NCI-H82 treated with DMSO at 0.1 percent for 48 hours (cell line): Measurements from ENCODE around the gene FCSK.
"Not testable (repeated sequence)": the region's sequence is repeated elsewhere in the genome, so short reads cannot be mapped to it uniquely, and the experiment has no call there.

ENCODE experiments used
- DNase-seq: peaks from one replicate; lab custom pipeline; 2025; ENCODE audit not compliant: unreplicated experiment; lab: John Stamatoyannopoulos, UW

FCSK gene

DNA sequence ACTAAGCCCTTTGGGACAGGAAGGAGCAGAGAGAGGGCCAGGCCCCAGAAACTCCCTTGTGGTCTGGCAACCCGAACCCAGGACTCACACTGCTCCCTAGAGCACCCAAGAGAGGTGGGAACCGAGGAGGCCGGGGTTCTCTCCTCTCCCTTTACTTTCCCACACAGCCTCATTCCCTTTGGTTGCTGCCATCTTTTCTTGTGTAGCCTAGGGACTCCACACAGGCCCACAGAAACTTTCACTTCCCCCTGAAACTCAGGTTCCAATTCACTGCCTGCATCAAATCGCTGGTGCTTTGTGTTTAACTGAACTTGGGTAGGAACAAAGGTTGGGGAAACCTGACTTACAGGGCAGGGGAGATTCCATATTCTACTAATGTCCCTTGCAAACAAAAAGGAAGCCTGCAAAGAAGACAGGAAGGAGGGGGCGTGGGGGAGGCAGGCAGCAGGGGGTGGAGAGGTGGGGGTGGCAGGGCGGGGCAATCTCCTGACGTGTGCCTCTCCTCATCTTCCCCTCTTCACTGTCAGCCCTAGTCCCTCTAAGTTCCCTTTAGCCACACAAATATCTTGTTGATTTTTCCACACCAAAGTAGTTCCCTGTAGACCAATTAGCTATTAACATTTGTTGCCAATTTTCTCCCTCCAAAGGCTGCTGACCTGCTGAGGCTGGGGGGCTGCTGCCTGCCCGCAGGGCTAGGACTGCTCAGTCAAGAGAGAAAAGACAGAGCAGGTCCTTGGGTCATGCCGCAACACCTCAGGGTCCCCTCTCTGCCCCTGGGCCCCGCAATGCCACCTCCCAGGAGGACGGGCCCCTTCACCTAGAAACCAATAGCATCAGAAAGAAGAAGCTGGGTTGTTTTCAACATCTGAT is 23.5 kb upstream of the FCSK start:
- DNase-seq: no peak

DNA sequence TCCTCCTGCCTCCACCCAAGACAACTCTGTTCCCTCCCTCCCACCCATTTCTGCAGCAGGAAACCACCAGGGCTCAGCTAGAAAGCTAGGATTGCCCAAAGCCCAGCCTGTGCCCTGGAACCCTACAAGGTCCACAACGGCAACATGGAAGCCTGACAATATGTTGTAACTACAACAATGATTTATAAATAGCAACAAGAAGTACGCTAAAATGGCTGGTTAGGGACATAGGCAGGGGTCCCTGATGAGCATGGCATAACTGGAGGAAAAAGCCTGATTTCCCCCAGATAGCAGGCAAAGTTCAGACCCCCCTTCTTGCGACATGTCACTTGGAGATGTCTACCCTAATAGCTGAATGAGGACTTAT is 22.1 kb upstream of the FCSK start:
- DNase-seq: no peak

DNA sequence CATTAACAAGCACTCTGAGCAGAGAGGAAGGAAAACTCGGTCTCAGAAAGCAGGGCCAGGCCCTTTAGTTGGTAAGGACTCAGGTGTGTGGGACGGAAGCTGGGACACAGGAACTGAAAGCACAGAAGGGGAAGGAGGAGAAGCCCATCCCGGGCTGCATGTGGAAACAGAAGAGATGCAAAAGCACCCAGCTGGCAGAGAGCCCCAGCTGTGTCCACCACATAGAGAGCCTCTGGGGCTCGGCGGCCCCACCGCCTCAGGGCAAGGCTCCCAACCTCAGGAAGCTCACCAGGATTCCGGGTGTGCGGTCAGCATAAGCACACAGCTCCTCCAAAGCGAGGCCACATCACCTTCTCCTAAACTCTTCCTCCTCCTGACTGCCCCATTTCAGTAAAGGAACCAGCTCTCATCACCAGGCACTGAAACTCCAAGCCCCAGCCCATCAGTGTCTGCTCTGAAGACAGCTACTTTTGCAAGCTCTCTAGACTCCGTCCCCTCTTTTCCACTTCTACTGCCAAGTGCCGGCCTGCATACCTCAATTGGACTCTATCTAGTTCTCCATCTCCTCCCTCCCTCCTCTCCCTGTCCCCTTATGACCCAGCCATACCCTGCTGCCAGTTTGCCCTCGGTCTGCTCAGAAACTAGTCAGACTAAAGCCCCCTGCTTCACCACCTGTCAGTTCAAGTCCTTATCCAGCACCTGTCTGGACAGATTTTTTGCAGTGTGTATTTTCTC is 21.5 kb upstream of the FCSK start:
- DNase-seq: no peak

DNA sequence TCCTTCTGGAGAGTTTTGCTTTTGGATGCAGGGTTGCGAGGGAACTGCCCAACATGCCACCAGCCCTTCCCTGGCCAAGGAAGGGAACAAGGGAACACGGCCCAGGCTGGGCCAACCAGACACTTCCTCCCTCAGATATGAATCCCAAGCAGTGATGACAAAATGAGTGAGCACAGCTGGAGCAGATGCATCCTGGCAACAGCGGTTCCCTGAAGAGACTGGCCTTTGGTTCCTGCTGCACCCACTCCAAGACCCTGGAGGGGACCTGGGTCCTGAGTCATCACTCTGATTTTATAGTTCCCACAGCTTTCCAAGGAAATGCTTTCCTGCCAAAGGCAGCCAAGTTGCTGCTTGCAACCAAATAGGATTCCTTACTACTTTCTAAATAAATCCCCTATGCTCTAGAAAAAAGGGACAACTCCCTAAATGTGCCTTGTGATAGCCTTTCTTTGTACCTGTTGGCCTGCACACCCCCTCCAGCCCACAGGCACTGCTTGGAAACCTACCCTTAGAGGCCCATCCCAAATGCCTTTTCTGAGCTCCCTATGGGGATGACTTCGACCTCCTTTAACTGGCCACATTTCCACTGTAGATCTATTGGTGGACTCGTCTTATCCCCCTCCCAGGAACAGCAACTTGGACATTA is 20.8 kb upstream of the FCSK start:
- no peak for DNase-seq

DNA sequence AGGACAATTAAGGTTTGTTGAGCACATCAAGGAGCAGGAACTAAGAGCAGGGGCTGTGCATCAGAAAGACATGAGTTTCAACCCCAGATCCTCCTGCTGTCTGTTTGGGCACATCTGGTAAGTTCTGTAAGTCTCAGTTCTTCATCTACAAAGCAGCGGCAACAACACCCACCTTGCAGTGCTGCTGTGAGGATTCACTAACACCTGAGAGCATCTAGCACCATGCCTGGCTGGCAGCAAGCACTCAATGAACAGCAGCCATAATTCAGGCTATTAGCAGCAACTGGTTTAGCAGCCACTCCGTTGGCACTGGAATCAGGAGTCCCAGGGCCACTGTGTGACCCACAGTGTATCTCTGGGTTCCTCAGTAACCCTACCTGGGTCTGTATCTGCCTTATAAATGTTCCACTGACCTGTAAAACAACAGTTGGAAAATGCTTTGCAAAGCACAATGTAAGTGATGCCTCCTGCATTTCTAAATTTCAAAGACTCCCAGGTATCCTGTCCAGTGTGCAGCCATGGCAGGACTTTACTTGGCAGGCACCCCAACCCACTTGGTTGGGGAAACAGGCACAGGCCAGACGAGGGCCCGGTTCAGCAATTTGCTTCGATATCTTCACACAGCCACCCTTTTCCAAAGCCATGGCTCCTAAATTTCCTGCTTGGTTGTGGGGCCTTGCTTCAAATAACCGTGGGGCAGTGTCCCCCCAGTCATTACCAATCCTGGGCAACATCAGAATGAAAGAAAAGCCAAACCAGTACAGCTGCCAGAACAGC is 19.7 kb upstream of the FCSK start:
- DNase-seq: no peak

DNA sequence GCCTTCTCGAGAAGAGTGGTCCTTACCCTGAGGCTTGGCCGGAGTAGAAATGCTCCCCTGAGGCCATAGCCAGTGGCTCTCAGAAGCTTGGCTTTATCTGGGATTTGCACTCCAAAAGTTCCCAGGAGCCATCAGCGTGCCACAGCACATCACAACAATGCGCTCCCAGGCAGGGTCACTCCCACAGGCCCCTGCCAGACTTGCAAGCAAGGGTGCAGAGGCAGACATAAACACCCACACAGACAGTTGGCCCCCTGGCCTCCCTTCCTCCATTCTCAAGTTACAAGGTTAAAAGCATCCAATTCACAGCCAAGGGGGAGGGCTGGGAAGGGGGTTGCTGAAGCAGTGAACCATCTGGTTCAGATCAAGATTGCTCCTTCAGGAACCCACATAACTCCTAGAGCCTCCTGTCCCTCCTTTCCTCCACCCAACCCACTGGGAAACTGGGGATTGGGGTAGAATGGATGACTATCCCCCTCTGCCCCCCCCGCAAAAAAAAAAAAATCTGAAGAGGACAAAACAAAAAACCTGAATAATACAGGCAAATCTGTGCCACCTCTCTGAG is 17.3 kb upstream of the FCSK start:
- DNase-seq: peak; percentile 87

DNA sequence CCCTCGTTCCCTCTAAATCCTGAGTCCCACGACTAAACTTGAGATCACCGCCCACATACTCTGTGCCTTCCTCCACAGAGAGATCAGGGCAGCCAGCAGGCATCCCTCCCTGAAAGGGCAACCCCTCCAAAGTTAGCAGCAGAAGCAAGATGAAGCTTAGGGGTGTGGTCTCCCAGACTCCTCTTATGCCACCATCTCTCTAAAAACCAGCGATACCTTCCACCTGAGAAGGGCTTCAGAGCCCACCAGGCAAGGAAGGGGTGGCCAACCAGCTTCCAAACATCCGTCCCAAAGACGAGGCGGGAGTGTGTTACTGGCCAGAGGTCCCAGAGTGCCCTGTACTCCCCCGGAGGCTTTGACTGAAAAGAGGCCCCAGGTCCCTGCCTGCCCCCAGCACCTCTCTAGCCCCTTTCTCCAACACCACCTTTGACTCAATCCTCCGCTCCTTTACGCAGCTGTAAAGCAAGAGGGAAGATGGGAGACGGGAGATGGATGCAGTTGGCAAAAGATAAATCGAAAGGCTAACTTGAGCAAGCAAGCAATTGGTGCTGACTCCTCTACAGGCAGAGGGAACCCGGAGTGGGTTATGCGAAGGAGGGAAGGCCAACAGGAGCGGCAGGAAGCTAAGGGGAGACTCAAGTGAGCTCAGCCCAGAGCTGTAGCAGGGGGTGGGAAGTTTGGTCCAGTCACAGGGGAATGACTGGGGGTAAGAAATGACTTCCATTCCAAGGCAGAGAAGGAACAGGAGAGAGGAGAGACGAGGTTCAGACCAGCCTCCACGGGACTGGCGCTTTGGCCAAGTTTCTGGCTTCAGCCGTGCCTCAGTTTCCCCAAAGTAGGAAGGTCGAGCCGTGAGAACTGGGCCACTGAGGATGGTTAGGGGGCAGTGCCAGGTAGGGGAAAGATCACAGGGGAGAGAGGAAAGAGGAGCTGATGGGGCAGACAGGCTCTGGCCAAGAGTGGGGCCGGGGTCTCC is 16.5 kb upstream of the FCSK start:
- no peak for DNase-seq

DNA sequence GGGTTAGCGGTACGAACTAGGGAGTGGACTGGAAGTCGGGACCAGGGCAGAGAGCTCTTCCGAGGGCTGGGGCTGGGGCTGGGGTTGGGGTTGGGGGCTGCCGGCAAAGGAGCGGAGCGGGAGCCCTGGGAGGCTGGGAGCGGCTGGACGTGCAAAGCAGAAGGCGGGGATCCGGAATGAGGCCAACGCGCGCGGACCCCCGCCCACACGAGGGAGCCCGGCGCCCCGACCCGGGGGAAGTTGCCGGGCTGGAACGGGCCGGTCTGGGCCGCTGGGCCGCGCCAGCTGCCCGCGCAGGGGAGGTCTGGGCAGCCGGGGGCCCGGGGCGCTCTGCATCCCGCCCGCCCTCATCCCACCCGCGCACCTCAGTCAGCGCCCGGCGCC is 15.8 kb upstream of the FCSK start:
- no peak for DNase-seq

DNA sequence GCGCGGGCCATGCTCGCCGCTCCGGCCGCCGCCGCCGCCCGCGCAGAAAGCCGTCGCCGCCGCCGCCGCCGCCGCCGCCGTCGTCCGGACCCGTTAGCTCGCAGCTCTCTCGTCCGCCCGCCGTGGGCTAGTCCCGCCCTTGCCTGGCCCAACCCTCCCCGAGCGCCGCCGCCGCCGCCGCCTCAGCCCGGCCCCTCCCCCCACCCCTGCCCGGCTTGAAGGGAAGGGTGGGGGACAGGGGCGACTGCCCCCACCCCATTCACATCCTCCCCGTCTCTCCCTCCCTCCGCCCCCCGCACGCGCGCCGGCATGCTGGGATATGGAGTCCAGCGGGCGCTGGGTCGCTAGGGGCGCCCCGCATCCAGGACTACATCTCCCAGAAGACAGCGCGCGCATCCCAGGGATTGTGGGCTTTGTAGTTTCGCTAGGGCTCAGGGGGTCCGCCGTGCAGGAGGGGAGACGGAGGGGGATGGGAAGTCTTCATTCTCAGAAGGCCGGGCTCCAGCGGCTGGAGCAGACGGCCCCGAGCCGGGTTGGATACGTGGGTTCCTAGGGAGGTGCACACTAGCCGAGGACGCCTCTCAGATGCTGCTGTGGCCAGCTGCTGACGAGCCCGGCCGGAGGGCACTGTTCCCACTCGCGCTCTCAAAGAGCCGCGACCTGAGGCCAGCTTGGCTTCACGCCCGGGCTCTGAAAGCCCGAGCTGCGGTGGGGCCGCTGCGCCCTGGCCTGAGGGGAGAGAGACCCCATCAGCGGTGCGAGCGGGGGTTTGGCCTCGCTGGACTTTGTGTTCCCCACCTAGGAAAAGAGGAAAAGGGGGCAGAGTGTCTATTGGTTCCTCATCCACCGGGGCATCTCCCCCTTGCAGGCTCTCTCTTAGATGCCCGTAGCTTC is 15.2 kb upstream of the FCSK start, which contains the start of gene ST3GAL2:
Gene ST3GAL2 (minus strand): TSS at position 132 of the 894 bp plus-strand sequence. CDS start 40,570 bp downstream, outside the sequence.
- peak; percentile 90 for DNase-seq

DNA sequence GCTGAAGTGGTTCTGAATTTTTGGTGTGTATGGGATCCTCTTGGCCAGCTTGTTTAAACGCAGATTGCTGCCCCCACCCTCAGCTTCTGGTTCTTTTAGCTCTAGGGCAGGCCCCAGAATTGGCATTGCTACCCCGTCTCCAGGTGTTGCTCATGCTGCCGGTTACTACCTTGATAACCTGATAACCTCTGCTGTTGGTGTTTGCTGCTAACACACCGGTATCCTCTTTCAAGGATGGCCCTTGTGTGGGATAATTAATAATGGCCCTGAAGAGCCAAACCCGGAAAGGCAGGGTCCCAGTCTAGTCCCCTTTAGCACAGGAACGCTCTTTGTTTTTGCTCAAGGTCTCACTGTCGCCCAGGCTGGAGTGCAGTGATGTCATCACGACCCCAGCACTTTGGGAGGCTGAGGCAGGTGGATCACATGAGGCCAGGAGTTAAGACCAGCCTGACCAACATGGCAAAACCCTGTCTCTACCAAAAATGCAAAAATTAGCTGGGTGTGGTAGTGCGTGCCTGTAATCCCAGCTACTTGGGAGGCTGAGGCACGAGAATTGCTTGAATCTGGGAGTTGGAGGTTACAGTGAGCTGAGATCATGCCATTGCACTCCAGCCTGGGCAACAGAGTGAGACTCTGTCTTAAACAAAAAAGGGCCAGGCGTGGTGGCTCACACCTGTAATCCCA is 14.2 kb upstream of the FCSK start:
- DNase-seq: no peak

DNA sequence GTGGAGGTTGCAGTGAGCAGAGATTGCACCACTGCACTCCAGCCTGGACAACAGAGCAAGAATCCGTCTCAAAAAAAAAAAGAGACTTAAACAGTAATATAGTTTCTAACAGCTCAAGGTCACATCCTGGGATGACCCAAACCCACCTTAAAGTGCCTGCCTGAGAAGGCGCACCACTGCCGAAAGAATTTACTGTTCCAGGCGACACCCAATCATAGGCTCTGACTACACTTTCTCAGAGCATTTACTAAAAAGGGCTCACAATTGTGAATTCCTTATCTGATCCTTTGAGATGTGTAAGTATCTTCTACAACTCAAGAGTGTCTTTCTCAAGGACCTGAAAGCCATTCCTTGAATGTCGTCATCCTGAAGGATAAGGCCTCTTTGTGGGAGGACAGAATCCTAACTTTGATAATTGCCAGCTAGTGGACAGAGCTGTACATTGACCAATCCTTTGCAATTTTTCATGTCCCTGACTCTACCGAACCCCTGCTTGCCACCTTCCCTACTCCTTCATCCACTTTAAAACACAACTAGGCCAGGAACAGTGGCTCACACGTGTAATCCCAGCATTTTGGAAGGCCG is 12.9 kb upstream of the FCSK start:
- DNase-seq: no peak

DNA sequence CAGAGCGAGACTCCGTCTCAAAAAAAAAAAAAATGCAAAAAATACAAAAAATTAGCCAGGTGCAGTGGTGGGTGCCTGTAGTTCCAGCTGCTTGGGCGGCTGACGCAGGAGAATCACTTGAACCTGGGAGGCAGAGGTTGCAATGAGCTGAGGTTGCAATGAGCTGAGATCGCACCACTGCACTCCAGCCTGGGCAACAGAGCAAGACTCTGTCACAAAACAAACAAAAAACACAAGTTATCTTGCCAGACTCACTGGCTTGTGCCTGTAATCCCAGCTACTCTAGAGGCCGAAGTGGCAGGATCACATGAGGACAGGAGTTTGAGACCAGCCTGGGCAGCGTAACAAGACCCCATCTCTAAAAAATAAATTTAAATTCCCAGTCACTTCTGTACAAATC is 12.1 kb upstream of the FCSK start:
- no peak for DNase-seq

DNA sequence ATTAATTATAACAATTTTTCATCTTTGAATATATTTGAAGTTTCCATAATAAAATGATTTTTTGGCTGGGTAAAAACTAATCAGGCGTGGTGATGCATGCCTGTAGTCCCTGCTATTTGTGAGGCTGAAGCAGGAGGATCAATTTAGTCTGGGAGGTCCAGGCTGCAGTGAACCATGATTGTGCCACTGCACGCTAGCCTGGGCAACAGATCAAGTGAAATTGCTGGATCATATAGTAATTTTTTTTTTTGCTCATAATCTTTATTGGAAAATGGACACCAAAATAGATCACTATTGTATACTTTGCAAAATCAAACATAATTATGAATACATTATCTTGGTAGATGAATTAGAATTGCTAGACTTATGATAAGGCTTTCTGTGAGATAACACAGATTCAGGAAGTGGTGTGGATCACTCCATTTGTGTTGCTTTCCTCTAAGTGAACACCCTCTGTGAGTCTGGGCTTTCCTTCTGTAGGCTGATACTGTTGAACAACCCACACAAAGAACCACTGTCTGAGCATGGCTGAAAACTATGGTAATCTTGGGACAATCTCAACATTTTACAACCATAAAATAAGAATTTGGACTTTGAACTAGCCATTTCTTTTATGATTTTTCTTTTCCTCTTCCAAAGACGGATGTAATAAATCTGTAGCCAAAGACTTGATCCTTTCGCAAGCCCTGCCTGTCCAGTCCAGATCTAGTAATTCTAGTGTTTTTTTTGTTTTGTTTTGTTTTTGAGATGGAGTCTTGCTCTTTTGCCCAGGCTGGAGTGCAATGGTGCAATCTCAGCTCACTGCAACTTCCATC is 9.9 kb upstream of the FCSK start:
- DNase-seq: no peak

DNA sequence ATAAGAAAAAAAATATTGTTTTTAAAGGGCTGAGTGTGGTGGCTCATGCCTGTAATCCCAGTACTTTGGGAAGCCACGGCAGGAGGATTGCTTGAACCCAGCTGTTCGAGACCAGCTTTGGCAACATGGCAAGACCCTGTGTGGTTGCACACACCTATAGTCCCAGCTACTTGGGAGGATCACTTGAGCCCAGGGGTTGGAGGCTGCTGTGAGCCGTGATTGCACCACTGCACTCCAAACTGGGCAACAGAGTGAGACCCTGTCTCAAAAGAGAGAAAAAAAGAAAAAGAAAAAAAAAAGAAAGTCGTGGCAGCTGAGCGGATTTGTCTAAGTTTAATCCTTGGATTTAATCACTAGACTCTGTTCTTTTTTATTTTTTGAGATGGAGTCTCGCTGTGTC is 6.3 kb upstream of the FCSK start:
- DNase-seq: no peak

DNA sequence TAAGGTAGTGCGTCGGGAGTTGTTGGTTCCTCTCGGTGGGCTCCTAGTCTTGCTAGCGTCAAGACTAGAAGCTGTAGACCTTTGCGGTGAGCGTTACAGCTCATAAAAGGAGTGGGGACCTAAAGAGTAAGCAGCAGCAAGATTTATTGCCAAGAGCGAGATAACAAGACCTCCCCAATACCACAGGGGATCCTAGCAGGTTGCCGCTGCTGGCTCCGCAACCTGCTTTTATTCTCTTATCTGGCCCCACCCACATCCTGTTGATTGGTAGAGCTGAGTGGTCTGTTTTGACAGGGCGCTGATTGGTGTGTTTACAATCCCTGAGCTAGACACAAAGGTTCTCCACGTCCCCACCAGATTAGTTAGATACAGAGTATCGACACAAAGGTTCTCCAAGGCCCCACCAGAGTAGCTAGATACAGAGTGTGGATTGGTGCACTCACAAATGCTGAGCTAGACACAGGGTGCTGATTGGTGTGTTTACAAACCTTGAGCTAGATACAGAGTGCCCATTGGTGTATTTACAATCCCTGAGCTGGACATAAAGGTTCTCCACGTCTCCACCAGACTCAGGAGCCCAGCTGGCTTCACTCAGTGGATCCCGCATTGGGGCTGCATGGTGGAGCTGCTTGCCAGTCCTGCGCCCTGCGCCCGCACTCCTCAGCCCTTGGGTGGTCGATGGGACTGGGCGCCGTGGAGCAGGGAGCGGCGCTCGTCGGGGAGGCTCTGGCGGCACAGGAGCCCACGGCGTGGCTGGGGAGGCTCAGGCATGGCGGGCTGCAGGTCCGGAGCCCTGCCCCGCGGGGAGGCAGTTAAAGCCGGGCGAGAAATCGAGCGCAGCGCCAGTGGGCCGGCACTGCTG is 4.0 kb upstream of the FCSK start:
- not testable (repeated sequence) for DNase-seq

DNA sequence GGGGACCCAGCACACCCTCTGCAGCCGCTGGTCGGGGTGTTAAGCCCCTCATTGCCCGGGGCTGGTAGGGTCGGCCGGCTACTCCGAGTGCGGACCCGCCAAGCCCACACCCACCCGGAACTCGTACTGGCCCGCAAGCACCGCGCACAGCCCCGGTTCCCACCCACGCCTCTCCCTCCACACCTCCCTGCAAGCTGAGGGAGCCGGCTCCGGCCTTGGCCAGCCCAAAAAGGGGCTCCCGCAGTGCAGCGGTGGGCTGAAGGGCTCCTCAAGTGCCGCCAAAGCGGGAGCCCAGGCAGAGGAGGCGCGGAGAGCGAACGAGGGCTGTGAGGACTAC is 3.4 kb upstream of the FCSK start:
- not testable (repeated sequence) for DNase-seq
